COLO668 (cell line): ENCODE measurements around the gene FGD5.
A peak's percentile ranks its signal among the peaks of the same experiment; 100 is the strongest.

Source experiments
- DNase-seq: peaks from one replicate; lab custom pipeline; 2025; ENCODE audit not compliant: unreplicated experiment; lab: John Stamatoyannopoulos, UW

FGD5 gene, protein sequence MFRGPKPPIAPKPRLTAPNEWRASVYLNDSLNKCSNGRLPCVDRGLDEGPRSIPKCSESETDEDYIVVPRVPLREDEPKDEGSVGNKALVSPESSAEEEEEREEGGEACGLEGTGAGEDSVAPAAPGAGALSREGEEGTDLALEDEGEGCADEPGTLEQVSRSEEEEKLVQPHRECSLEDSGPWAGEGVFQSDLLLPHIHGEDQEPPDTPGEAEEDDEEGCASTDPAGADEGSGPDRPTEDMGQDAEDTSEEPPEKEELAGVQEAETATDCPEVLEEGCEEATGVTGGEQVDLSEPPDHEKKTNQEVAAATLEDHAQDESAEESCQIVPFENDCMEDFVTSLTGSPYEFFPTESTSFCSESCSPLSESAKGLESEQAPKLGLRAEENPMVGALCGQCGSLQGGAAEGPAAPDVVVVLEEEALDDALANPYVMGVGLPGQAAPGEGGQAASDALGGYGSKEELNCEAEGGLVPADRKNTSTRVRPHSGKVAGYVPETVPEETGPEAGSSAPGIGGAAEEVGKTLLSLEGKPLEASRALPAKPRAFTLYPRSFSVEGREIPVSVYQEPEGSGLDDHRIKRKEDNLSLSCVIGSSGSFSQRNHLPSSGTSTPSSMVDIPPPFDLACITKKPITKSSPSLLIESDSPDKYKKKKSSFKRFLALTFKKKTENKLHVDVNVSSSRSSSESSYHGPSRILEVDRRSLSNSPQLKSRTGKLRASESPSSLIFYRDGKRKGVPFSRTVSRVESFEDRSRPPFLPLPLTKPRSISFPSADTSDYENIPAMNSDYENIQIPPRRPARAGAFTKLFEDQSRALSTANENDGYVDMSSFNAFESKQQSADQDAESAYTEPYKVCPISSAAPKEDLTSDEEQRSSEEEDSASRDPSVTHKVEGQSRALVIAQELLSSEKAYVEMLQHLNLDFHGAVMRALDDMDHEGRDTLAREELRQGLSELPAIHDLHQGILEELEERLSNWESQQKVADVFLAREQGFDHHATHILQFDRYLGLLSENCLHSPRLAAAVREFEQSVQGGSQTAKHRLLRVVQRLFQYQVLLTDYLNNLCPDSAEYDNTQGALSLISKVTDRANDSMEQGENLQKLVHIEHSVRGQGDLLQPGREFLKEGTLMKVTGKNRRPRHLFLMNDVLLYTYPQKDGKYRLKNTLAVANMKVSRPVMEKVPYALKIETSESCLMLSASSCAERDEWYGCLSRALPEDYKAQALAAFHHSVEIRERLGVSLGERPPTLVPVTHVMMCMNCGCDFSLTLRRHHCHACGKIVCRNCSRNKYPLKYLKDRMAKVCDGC (N-terminal part only)

DNA sequence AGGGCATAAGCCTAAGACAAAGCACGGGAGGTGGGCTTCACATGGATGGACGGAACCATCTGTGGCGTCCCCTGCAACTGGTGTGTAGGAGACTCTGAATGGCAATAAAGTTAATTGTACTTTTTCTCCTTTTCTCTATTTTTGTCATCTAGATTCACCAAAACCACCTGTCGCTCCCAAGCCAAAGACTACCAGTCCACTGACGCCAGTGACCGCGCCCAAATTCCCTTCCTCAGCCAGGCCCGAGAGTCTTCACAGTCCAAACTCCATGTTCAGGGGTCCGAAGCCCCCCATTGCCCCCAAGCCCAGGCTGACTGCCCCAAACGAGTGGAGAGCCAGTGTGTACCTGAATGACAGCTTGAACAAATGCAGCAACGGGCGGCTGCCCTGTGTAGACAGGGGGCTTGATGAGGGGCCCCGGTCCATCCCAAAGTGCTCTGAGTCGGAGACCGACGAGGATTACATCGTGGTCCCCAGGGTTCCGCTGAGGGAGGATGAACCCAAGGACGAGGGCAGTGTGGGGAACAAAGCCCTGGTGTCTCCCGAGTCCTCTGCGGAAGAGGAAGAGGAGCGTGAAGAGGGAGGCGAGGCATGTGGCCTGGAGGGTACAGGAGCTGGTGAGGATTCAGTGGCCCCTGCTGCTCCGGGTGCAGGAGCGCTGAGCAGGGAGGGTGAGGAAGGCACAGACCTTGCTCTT lies at the start of gene FGD5:
TSS of gene FGD5 (plus strand) at position 159 of the 697 bp plus-strand sequence. CDS start at position 269, 110 bp downstream.
- no peak for DNase-seq

DNA sequence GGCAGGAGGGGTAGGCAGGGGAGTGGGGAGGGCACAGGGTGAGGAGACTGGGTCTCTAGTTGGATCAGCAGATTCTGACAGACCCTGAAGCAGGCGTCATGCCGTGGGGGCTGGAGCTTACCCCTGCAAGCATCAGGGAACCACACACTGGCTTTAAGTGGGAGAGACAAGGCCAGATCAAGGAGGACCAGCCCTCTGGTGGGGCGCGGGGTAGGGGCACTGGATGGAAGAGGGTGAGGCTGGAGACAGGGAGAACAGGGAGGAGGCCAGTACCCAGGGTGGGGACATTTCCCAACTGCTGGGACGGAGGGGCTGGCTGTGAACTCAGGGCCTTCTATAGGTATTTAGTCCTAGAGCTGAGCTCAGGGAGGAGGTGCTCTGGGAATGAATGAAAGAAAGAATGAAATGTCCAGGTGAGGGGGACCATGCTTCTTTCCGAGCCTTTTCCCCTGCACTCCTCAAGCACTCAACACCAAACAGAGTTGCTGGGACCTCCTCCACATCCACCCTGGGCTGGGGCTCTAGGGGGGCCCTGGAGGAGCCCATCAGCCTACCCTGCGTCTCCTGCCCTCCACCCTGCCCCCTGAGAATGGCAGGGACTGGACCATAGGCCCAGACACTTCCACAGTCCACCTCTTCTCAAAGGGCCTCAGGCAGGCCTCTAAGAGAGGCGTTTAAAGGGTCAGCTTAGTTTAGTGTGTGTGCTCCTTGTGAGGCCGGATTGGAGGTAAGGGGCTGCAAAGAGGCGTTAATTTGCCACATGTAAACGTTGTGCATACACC lies 49.0 kb upstream of the FGD5 start:
- DNase-seq, result no peak

DNA sequence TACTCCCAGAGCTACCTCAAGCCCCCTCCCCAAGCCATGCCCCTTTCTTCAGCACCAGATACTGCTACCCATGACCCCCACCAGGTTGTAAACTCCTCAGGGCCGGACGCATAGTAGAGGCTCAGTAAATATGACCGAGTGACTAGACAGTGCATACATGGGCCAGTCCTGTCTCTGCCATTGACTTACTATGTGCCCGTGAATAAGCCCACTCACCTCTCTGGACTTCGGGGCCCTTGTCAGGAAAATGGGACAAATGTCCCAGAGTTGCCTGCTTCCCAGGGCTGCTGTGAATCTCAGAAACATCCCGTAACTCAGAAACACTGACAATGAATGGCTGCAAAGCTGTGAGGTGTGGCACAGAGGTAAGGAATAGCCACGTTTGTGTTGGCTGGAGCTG lies 48.2 kb upstream of the FGD5 start:
- DNase-seq, result no peak

DNA sequence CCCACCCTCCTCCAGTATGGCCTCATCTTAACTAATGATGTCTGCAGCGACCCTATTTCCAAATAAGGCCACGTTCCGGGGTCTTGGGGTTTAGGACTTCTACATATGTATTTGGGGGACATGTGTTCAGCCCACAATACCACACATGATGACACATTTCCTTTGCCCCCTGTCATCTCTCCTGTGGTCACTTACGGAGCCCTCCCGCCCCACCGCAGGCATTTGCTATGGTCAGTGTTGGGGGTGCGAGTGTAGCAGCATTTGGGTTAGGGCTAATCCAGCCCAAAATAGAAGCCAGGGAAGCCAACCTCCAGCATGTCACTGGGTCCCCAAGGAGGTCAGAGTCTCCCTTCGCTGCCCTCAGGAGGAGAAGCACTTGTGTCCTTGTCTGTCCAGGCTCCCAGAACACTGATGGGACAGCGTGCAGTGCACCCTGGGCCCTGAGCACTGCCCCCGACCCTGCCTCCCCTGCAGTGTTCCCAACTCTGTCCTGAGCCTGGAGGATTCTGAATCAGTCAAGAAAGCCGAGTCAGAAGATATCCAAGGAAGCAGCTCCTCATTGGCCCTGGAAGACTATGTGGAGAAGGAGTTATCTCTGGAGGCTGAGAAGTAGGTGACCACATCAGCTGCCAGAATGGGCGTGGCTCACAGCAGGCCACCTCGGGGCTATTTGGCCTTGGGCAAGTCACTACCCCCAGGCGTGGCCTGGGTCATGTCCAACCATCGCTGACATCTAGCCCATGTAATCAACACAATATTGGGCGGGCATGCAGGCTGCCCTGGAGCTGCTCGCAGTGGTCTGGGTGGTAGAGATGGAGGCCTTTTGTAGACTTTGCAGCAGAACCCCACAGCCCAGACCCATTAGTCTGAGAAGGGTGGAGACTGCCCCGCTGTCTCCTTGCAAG lies 46.9 kb upstream of the FGD5 start:
- no peak for DNase-seq

DNA sequence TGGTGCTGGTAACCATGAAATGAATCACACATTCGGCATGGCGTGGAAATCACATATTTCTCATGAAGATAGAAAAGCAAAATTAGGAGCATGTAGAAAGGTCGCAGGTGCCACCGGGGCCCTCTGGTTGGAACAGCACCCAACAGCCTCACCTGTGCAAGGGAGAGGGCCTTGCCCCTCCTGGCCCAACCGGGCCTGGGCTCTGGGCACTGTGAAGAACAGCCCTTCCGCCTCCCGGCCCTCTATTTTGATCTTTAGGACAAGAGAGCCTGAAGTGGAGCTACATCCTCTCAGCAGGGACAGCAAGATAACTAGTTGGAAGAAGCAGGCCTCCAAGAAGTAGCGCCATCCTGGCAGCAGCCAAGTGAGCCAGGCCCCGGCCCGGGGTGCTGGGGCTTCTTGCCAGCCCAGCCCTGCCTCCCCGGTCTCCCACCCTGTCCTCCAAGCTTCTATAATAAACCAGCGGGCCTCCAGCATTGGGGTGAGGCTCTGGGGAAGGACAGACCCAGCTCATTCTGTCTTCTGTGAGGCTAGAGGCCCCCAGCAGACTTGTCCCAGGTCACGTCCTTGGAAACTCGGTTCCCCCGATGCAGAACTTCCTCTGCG lies 46.1 kb upstream of the FGD5 start:
- DNase-seq, result no peak

DNA sequence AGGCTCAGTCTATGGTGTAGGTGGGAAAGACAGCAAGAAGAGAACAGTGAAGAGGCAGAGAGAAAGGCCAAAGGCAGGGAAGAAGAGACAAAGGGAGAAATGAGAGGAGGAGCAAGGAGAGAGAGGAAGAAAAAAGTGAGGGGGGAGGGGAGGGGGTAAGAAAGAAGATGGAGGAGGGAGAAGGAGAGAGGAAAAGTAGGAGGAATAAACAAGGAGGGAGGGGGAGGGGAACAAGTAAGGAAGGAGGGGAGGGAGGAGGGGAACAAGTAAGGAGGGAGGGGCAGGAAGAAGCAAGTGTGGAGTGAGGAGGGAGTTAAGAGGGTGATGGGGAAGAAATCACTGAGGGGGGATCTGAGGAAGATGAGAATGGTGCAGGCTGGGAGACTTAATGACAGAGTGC lies 45.5 kb upstream of the FGD5 start:
- no peak for DNase-seq

DNA sequence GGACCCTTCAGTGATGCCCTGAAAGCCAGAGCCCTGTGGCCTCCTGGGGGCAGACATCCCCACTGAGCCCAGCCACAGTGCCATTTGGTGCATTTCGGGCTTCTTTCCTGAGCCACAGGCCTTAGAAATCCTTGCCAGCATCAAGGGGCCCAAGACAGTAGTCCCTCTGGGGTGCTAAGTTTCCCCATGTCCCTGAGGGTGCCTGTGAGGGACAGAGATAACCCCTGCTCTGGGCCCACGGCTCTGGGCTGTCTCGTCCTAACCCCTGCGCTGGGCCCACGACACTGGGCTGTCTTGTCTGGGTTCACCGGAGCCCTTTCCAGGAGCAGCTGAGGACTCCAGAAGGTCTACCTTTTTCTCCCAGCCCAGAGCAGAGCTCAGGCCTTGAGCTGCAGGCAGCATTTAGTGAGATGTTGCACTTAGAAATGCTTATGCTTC lies 45.1 kb upstream of the FGD5 start:
- no peak for DNase-seq

DNA sequence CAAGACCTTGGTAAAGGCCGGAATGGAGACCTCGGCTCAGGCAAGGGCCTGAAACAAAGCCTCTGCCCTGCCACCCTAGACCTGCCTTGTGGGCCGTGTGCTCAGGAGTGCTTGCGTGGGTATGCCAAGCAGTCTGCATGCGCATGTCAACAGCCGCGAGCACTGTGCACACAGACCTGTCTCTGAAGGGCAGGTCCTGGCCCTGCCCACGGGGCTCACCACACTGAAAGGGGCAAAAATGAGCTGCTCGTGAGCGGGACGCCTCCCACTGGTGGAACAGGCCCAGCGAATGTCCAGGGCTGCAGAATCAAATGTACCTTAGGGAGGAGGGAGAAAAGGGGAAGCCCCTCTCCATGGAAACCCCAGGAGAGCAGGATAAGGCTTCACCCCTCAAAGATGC lies 44.3 kb upstream of the FGD5 start:
- DNase-seq, result no peak

DNA sequence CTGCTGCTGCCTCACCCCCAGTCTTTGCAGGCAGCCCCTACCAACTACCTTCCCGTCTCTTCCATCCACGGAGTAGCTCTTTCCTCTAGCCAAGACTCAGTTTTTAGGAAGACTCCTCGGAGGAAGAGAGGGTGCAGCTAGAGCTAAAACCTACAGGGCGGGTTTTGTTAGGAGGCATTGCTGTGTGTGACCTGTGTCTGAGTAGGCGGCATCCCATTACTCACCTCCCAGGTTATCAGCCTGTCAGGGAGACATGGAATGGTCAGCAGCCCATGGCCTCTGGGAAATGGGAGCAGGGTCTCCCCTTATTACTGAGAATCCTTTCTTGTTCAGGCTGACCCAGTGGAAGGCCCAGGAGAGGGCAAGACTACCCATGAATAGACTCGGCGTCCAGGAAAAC lies 43.8 kb upstream of the FGD5 start:
- no peak for DNase-seq

DNA sequence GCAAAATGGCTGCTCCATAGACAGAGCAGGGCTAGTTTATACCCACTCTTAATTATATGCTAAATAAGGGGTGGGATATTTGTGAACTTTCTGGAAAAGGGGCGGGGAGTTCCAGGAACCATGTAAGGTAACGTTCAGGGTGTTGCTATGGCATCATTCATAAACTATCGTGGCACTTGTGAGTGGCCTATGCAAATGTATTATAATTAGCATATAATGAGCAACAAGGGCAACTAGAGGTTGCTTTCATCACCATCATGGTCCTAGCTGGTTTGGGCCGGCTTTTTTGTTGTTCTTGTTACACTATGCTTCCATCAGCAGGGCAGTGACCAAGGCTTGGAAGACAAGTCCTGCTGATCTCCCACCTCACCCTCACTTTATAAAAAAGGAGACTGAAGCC lies 43.2 kb upstream of the FGD5 start:
- no peak for DNase-seq

DNA sequence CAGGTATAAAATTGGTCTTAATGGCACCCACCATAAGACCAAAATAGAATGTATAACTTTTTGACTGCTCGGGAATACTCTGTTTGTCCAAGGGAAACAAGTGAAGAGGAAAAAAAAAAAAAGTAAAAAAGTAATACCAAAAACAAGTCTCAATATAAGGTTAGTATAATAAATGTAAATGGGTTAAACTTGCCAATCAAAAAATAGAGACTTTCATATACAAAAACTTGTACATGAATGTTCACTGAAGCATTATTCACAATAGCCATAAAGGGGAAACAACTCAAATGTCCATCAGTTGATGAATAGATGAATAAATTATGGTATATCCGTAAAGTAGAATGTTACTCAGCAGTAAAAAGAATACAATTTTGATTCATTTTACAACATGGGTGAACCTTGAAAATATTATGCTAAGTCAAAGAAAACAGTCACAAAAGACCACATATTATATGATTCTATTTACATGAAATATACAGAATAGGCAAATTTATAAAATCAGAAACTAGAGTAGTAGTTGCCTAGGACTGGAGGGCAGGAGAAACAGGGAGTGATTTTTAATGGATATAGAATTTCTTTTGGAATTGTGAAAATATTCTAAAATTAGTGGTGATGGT lies 39.6 kb upstream of the FGD5 start:
- DNase-seq, result no peak

DNA sequence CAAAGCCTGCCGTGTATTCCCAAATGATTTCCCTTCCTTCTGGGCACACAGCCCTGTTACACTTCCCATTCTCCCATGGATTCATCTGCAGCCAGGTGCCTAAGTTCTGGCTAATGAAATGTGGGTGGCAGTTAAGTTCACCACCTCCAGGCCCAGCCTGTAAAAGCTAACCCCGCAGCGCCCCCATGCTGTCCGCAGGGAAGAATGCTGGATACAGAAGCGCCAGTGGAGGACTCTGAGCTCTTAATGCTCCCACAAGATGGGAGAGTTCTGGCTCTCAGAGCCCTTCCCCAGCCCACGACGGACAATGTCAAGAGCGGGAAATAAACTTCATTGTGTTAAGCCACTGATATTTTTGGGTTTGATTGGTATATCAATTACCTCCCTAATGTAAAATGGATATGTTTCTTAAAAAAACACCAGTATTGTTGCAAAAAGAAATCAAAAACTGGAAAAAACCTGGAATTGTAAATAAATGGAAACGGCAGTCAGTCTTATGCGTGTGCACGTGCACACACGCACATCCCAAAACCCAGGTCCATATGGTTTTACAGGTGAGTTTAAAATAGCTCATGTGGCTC lies 37.7 kb upstream of the FGD5 start:
- peak; percentile 39 for DNase-seq

DNA sequence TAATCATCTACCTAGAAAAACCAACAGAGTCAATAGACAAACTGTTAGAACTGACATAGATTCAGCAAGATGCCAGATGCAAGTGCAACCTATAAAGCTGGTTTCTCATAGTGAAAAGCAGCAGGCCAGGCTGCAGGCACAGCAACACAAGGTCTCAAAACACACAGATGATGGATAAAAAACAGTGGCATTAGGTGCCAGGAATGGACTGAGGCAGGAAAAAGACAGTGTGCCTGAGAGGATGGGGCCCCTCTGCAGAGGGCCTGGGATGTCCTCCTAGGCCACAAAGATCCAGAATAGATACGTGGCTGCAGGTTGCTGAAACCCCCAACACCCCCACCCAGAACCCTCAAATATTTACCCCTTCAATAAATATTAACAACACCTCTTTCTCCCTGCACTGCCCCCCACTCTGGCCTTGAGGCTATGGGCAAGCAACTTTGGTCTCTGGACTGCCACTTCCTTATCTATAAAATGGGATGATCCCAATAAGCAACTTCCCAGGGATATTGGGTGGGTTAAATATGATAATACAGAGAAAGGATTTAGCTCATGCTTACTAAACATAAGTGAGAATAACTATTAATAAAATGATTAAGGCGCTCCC lies 35.2 kb upstream of the FGD5 start:
- DNase-seq, result no peak

DNA sequence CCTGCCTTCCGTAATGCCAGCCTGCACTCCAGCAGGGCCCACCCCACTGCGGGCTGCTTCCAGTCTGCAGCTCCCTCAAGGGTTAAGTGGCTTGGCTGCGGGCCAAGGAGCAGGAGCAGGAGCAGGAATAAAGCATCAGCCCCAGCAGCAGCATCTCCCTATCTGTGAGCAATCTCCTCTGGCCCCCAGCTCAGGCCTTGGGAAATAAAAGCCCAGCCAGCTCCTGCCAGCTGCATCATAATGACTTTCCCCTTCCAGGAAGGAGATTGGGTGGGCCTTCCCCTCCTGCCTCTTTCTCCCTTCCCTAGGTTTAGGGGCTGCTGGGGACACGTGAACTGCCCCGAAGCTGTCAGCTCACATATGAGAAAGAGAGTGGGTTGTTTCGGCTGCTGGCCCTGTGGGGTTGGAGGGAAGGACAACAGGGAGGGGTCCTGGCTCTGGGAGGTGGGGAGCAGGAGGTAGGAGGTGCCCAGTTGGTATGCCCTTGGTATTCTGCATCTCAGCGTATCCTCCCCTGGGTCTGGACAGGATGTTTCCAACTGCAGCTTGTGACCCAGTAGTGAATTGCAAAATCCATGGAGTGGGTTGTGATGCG lies 34.6 kb upstream of the FGD5 start:
- DNase-seq, result peak; percentile 16

DNA sequence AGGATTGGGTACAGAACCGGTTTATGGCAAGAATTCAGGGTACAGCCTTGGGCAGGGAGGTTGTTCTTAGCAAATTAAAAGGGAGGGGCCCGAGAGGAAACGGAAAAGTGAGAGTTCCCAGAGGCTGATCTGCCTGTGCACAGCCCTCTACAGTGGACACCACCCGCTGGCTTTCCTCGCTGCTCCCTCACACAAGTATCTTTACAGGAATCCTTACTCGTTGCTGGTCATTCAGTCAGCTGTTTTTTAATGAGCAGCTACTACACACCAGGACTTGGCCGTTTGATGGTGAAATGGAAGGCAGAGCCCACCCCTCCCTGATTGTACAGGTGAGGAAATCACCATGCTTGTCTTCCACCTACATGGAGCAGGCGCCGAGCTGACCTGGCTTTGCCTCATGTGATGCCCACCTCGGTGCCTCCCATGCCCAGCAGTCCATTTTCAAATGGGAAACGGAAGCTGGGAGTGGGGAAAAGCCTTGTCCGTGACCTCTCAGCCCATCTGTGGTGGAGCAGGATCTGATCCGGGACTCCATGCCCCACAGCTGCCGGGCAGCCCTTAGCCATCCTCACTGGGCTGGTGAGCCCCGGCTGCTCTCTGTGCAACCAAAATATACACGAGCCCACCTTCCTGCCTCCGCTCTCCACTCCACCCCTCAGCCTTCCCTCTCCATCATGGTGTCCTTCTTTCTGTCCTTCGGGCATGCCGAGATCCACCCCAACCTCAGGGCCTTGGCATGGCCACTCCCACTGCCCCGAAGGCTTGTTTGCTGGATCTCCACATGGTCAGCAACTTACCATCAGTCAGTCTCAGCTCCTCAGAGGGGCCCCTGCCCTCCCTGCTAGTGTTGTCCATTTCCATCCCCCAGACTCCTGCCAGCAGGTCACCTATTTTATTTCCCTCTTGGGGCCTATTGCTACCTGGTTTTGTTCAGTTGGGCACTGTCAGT lies 33.3 kb upstream of the FGD5 start:
- DNase-seq, result no peak

DNA sequence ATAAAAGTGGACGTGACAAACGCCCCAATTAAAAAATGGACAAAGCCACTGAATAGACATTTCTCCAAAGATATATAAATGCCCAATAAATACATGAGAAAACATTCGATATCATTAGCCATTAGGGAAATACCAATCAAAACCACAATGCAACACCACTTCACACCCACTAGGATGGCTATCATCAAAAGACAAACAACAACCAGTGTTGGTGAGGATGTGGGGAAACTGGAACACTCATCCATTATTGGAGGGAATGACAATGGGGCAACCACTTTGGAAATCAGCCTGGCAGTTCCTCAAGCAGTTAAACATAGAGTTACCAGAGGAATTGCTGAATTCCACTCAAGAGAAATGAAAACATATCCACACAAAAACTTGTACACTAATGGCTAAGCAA lies 32.4 kb upstream of the FGD5 start:
- DNase-seq, result no peak
